ENCODE data around the gene GPR55. TPM values are rescaled to one million over a fixed set of nuclear protein-coding genes. Genes with fewer than 3 reads are reported as not detected.

Gene GPR55
- total RNA-seq, 2 donors from 2014 or later: not detected

- no peak overlapping the region for H3K4me3 ChIP-seq
- H3K4me1 ChIP-seq (ENCODE audit: control insufficient read depth in 1 of 2, low read depth in 2 of 2): no peaks in the 10 kb centered on the region
- DNase-seq (ENCODE audit: low spot score): no peak
- no peak for ATAC-seq (ENCODE audit: insufficient number of reproducible peaks, low FRiP score, low read depth)
- no peak for TF ChIP-seq CTCF (IDR thresholded peaks at IDR 0.05)
- no peaks in the 10 kb centered on the region for H3K27me3 ChIP-seq (replicated peaks; ENCODE audit: insufficient read depth)
- H3K9me3 ChIP-seq: no peaks in the 10 kb centered on the region
- no peak overlapping the region for H3K27ac ChIP-seq
- no peaks in the 10 kb centered on the region for H3K36me3 ChIP-seq
Measured at GRCh38 chr2:230893841-230894781, 30.9 kb downstream of the GPR55 start.

GRCh38 chr2:230893338-230893737, 31.7 kb downstream of the GPR55 start:
- Histone ChIP-seq H3K27ac (no peak overlapping the region), H3K36me3 (no peaks in the 10 kb centered on the region), H3K9me3 (no peaks in the 10 kb centered on the region), H3K4me1 (ENCODE audit: control insufficient read depth in 1 of 2, low read depth in 2 of 2) (no peaks in the 10 kb centered on the region), H3K4me3 (no peak overlapping the region), H3K27me3 (replicated peaks; ENCODE audit: insufficient read depth) (no peaks in the 10 kb centered on the region)
- no peak for DNase-seq (ENCODE audit: low spot score)
- no peak for TF ChIP-seq CTCF (IDR thresholded peaks at IDR 0.05)
- no peak for ATAC-seq (ENCODE audit: insufficient number of reproducible peaks, low FRiP score, low read depth)

- no peak for TF ChIP-seq CTCF (IDR thresholded peaks at IDR 0.05)
- Histone ChIP-seq H3K4me3 (no peak overlapping the region), H3K27ac (no peak overlapping the region), H3K4me1 (ENCODE audit: control insufficient read depth in 1 of 2, low read depth in 2 of 2) (no peaks in the 10 kb centered on the region), H3K27me3 (replicated peaks; ENCODE audit: insufficient read depth) (no peaks in the 10 kb centered on the region), H3K36me3 (no peaks in the 10 kb centered on the region), H3K9me3 (no peaks in the 10 kb centered on the region)
- no peak for ATAC-seq (ENCODE audit: insufficient number of reproducible peaks, low FRiP score, low read depth)
- DNase-seq (ENCODE audit: low spot score): no peak
Measured at GRCh38 chr2:230891509-230891908, 33.5 kb downstream of the GPR55 start.

- H3K36me3 ChIP-seq: no peaks in the 10 kb centered on the region
- no peak overlapping the region for H3K4me3 ChIP-seq
- no peaks in the 10 kb centered on the region for H3K9me3 ChIP-seq
- H3K27ac ChIP-seq: no peak overlapping the region
- TF ChIP-seq CTCF (IDR thresholded peaks at IDR 0.05): no peak
- ATAC-seq (ENCODE audit: insufficient number of reproducible peaks, low FRiP score, low read depth) (no peak), DNase-seq (ENCODE audit: low spot score) (no peak)
- H3K4me1 ChIP-seq (ENCODE audit: control insufficient read depth in 1 of 2, low read depth in 2 of 2): no peaks in the 10 kb centered on the region
- no peaks in the 10 kb centered on the region for H3K27me3 ChIP-seq (replicated peaks; ENCODE audit: insufficient read depth)
Measured at GRCh38 chr2:230891064-230891463, 34.0 kb downstream of the GPR55 start.

- ATAC-seq (ENCODE audit: insufficient number of reproducible peaks, low FRiP score, low read depth) (no peak), DNase-seq (ENCODE audit: low spot score) (no peak)
- Histone ChIP-seq H3K9me3 (no peaks in the 10 kb centered on the region), H3K27ac (no peak overlapping the region), H3K4me3 (no peak overlapping the region), H3K4me1 (ENCODE audit: control insufficient read depth in 1 of 2, low read depth in 2 of 2) (no peaks in the 10 kb centered on the region), H3K36me3 (no peaks in the 10 kb centered on the region), H3K27me3 (replicated peaks; ENCODE audit: insufficient read depth) (no peaks in the 10 kb centered on the region)
- TF ChIP-seq CTCF (IDR thresholded peaks at IDR 0.05): no peak
Measured at GRCh38 chr2:230890646-230891045, 34.4 kb downstream of the GPR55 start.
